ENCODE data around the gene UGT1A8.

- no peak for TF ChIP-seq RAD21 (conservative IDR thresholded peaks at IDR 0.05 in 1 of 2, IDR thresholded peaks at IDR 0.05 in 1 of 2)
- TF ChIP-seq CTCF (IDR thresholded peaks at IDR 0.05) = no peak
- no peak for TF ChIP-seq HOXA7 (CRISPR knock-in tag; IDR thresholded peaks at IDR 0.05)
- no peak for TF ChIP-seq POLR2A (IDR thresholded peaks at IDR 0.05; ENCODE audit: low read length)
Observed at GRCh38 chr2:233799716-233800115, 182.3 kb downstream of the UGT1A8 start.

Measured in A549 (cell line).